ENCODE measurements around the gene GSE1.

DNA sequence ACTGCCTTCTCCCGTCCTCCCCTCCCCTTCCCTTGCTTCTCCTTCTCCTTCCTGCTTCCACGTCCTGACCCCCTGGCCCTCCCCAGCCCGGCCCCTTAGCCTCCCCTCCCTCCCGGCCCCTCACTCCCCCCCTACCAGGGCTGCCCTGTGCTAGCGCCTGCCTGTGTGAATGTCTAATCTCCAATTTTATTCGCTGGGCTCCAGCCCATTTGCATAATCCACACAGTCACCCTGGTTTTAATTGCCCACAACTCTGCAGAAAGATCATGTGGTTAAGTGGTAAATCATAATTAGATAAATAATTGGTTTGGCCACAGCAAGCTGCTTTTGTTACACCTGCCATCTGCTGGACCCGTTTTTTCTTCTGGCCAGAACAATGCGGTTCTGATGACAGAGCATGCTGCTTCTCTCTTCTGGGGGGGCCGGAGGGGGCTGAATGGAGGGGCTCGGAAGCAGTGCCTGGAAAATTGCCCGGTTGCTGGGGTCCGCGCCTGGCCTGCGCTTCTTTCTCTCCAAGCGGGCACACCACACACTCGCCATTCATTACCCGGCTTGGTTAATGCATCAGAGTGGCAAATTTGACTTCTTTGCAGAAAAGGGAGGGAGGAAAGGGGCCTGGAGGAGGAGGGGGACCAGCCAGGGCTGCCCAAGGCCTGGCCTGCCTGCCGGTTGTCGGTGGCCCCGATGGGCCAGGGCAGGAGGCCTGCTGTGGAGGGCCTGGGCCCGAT lies 19.5 kb upstream of the GSE1 start:
- TF ChIP-seq, protein P1, sequence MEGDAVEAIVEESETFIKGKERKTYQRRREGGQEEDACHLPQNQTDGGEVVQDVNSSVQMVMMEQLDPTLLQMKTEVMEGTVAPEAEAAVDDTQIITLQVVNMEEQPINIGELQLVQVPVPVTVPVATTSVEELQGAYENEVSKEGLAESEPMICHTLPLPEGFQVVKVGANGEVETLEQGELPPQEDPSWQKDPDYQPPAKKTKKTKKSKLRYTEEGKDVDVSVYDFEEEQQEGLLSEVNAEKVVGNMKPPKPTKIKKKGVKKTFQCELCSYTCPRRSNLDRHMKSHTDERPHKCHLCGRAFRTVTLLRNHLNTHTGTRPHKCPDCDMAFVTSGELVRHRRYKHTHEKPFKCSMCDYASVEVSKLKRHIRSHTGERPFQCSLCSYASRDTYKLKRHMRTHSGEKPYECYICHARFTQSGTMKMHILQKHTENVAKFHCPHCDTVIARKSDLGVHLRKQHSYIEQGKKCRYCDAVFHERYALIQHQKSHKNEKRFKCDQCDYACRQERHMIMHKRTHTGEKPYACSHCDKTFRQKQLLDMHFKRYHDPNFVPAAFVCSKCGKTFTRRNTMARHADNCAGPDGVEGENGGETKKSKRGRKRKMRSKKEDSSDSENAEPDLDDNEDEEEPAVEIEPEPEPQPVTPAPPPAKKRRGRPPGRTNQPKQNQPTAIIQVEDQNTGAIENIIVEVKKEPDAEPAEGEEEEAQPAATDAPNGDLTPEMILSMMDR (IDR thresholded peaks at IDR 0.05): no peak
- TF ChIP-seq POLR2AphosphoS5 (IDR thresholded peaks at IDR 0.05): no peak

Measured in breast epithelium (tissue), 3 donors.